T-cell (primary cell): ENCODE data around the gene VGLL2. TPM values are rescaled to one million over a fixed set of nuclear protein-coding genes. Genes with fewer than 3 reads are reported as not detected.
A peak's percentile ranks its signal among the peaks of the same experiment; 100 is the strongest.

Source experiments
- ATAC-seq, 4 experiments: fragments of 200-7000 bp in 3 of 4; fragments of 150-1000 bp in 1 of 4; cut with Tn5 transposase; replicated peaks in 1 of 4; 1 replicate in 3 of 4; 2 replicates in 1 of 4; pipeline ENCODE4 v1.10.0; 2021; ENCODE audit warnings: moderate library complexity in 3 of 4, mild to moderate bottlenecking in 2 of 4, moderate number of reproducible peaks in 1 of 4
- CTCF ChIA-PET, 2 donors: fragments of 300-600 bp; sonication (Branson Sonifier 250); formaldehyde crosslinking; loops; one replicate each; lab custom pipeline; 2022; ENCODE audit warnings: antibody characterized with exemption in 2 of 2; lab: Charles Lee
- POLR2A ChIA-PET, 2 donors: fragments of 300-600 bp; sonication (Branson Sonifier 250); formaldehyde crosslinking; loops; one replicate each; lab custom pipeline; 2022; ENCODE audit warnings: antibody characterized with exemption in 2 of 2; lab: Charles Lee
- DNase-seq, 35 experiments: peaks; one replicate each; pipeline versions ENCODE4 v3.0.0 to v3.0.0-alpha.2; 2013 to 2023
- H3K27ac ChIP-seq: one replicate; pipeline ENCODE4 v1.5.1; 2013; ENCODE audit warnings: low read length
- H3K27me3 ChIP-seq, 2 experiments: replicated peaks in 1 of 2; 1 replicate in 1 of 2; 2 replicates in 1 of 2; pipeline versions ENCODE4 v1.6.1 to v1.7.0; 2013; ENCODE audit warnings: low read length in 1 of 2, mixed read lengths in 1 of 2; ENCODE audit not compliant: control insufficient read depth in 2 of 2, insufficient read depth in 2 of 2; ENCODE audit errors: extremely low read depth in 1 of 2
- H3K36me3 ChIP-seq, 2 donors: 1 replicate in 1 of 2; 2 replicates in 1 of 2; pipeline versions ENCODE4 v1.6.1 to v1.7.0; 2013; ENCODE audit warnings: low read length in 1 of 2; ENCODE audit not compliant: control insufficient read depth in 2 of 2, insufficient read depth in 1 of 2; ENCODE audit errors: extremely low read depth in 1 of 2
- H3K4me1 ChIP-seq, 2 experiments: 1 replicate in 1 of 2; 2 replicates in 1 of 2; pipeline versions ENCODE4 v1.6.1 to v1.7.0; 2013; ENCODE audit warnings: low read length in 2 of 2, mixed read lengths in 1 of 2; ENCODE audit not compliant: insufficient read depth in 2 of 2, control insufficient read depth in 1 of 2; ENCODE audit errors: extremely low read depth in 1 of 2
- H3K4me3 ChIP-seq, 2 donors: 1 replicate in 1 of 2; 2 replicates in 1 of 2; pipeline versions ENCODE4 v1.5.1 to v1.7.0; 2013; ENCODE audit warnings: mild to moderate bottlenecking in 2 of 2, low read length in 1 of 2, moderate library complexity in 1 of 2; ENCODE audit not compliant: control insufficient read depth in 1 of 2; ENCODE audit errors: extremely low read depth in 1 of 2
- H3K9me3 ChIP-seq: 2 replicates; pipeline ENCODE4 v1.7.0; 2013
- H3K27ac Mint-ChIP-seq, 2 donors: one replicate each; pipeline ENCODE4 v1.8.0; 2020 to 2021; ENCODE audit warnings: mild to moderate bottlenecking in 2 of 2, mixed read lengths in 2 of 2
- H3K27me3 Mint-ChIP-seq, 2 donors: one replicate each; pipeline ENCODE4 v1.8.0; 2021 to 2022; ENCODE audit warnings: mixed read lengths in 2 of 2
- H3K36me3 Mint-ChIP-seq: one replicate; pipeline ENCODE4 v1.8.0; 2021; ENCODE audit warnings: mixed read lengths
- H3K4me1 Mint-ChIP-seq, 3 donors: one replicate each; pipeline ENCODE4 v1.8.0; 2020 to 2022; ENCODE audit warnings: mixed read lengths in 3 of 3, mild to moderate bottlenecking in 1 of 3
- H3K4me3 Mint-ChIP-seq, 3 donors: one replicate each; pipeline ENCODE4 v1.8.0; 2020 to 2022; ENCODE audit warnings: mild to moderate bottlenecking in 3 of 3, mixed read lengths in 3 of 3, moderate library complexity in 3 of 3
- H3K9me3 Mint-ChIP-seq, 3 donors: one replicate each; pipeline ENCODE4 v1.8.0; 2020 to 2022; ENCODE audit warnings: mixed read lengths in 3 of 3
- WGBS: methylation state at CpG from one replicate; pipeline ENCODE4 v1.1.5; 2013; ENCODE audit warnings: missing lambda C conversion rate; ENCODE audit not compliant: insufficient coverage; 5-methylcytosine and 5-hydroxymethylcytosine counted together
- total RNA-seq, 35 experiments: library from RNA in 6 of 35; stranded (reverse) in 6 of 35; fragments of 120-200 nt in 1 of 35; gene quantifications; one replicate each; pipeline versions ENCODE4 v1.2.1 to v1.2.4 and lab custom pipeline; 2013 to 2026

The VGLL2 gene
- not detected for total RNA-seq
- total RNA-seq (2013) = 0.06 TPM
- total RNA-seq (lab: John Stamatoyannopoulos, UW) = 0 to 0.08 (median 0) reads per million in 29 experiments

- Histone ChIP-seq H3K27me3 (peaks cover 39 to 49% of the 10 kb centered on the region in 2 experiments), H3K27ac (no peak within 1 kb of the TSS), H3K9me3 (no peaks in the 10 kb centered on the region), H3K4me1 (peaks cover 0 to 26% of the 10 kb centered on the region in 2 experiments), H3K4me3 (peak within 1 kb of the TSS; percentile 1 to 40), H3K36me3 (no peaks in the 10 kb centered on the region)
- Mint-ChIP-seq H3K4me1 (peaks cover 14 to 28% (median 24%) of the 10 kb centered on the region in 3 donors), H3K9me3 (no peaks in the 10 kb centered on the region), H3K36me3 (no peaks in the 10 kb centered on the region), H3K4me3 (peak within 1 kb of the TSS; percentile 28 to 67 (median 53)), H3K27ac (no peak within 1 kb of the TSS), H3K27me3 (peaks cover 70 to 82% of the 10 kb centered on the region in 2 donors)
- ATAC-seq = no peak
- POLR2A ChIA-PET = no interaction called here
- 5% methylated on average over 46 of the region's 63 CpGs for WGBS
- CTCF ChIA-PET = no interaction called here
- no peak for DNase-seq
Observed at GRCh38 chr6:117265410-117266256, at the start of gene VGLL2. Gene VGLL2 (plus strand): TSS chr6:117265558. CDS start chr6:117265764, 206 bp downstream.

GRCh38 chr6:117222861-117223260 is 42.5 kb upstream of the VGLL2 start:
- H3K27me3 ChIP-seq = no peaks in the 10 kb centered on the region
- Mint-ChIP-seq H3K36me3 (no peaks in the 10 kb centered on the region), H3K27me3 (peaks cover 1 to 4% of the 10 kb centered on the region in 2 donors), H3K27ac (no peak overlapping the region), H3K4me1 (no peaks in the 10 kb centered on the region), H3K4me3 (no peak overlapping the region), H3K9me3 (peaks cover 0 to 9% (median 3%) of the 10 kb centered on the region in 3 donors)
- H3K36me3 ChIP-seq = no peaks in the 10 kb centered on the region
- ChIA-PET POLR2A (no interaction called here), CTCF (no interaction called here)
- no peak overlapping the region for H3K4me3 ChIP-seq
- no peaks in the 10 kb centered on the region for H3K9me3 ChIP-seq
- no peak for ATAC-seq
- 73% methylated on average over 2 of the region's 3 CpGs for WGBS
- DNase-seq = no peak
- no peak overlapping the region for H3K27ac ChIP-seq
- no peaks in the 10 kb centered on the region for H3K4me1 ChIP-seq

GRCh38 chr6:117226778-117227177 is 38.6 kb upstream of the VGLL2 start:
- H3K27me3 ChIP-seq = peaks cover 0 to 3% of the 10 kb centered on the region in 2 experiments

DNA sequence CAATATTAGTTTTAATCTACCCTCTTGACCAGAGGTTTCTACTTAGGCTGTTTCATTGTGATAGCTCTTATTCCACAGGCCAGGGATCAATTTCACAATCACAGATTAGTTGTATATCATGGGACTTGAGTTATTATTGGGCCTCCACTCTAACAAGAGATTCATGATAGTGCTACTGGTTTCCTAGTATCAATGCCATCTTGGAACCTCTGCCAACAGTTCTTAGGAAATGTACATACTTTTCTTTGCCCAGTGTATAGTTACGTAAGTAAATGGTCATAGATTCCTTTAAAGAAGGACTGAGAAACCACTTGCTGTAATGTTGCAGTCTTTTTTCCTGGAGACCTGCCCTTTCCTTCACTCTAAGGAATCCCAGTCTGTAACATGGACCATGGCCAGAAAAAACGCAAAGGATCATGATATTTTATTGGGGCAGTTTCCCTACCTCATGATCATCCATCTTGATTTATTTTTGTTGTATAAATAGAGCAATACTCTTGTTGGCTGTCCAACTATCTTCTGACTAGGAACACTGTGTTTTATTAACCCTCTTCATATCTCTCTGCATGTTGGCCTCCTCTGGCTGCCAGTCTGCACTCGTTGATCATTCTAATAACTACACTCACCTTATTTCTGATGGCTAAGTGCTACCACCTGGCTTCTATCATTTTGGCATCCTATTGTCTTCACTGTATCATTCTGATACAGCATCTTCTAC is 38.0 kb upstream of the VGLL2 start:
- ChIA-PET CTCF (no interaction called here), POLR2A (interaction anchor here in 1 of 2 donors (0.7 kb wide), 1 partner anchor 89 kb away, joined by 3 read pairs; no protein-coding TSS in a partner anchor)
- H3K9me3 Mint-ChIP-seq = peaks cover 5 to 23% (median 9%) of the 10 kb centered on the region in 3 donors
- Histone ChIP-seq H3K27ac (no peak overlapping the region), H3K36me3 (no peaks in the 10 kb centered on the region), H3K4me1 (no peaks in the 10 kb centered on the region), H3K4me3 (no peak overlapping the region), H3K9me3 (no peaks in the 10 kb centered on the region), H3K27me3 (peaks cover 0 to 3% of the 10 kb centered on the region in 2 experiments)
- peaks cover 0 to 5% of the 10 kb centered on the region in 2 donors for H3K27me3 Mint-ChIP-seq
- no peak for ATAC-seq
- H3K36me3 Mint-ChIP-seq = no peaks in the 10 kb centered on the region
- no peaks in the 10 kb centered on the region for H3K4me1 Mint-ChIP-seq
- WGBS = 73% methylated on average over 1 of the region's 3 CpGs
- no peak overlapping the region for H3K27ac Mint-ChIP-seq
- no peak for DNase-seq
- no peak overlapping the region for H3K4me3 Mint-ChIP-seq

More at GRCh38 chr6:117226778-117227177, 38.6 kb upstream of the VGLL2 start:
- CTCF ChIA-PET = no interaction called here
- Mint-ChIP-seq H3K27me3 (peaks cover 0 to 5% of the 10 kb centered on the region in 2 donors), H3K4me1 (no peaks in the 10 kb centered on the region), H3K9me3 (peaks cover 5 to 23% (median 9%) of the 10 kb centered on the region in 3 donors), H3K36me3 (no peaks in the 10 kb centered on the region), H3K27ac (no peak overlapping the region), H3K4me3 (no peak overlapping the region)
- H3K27ac ChIP-seq = no peak overlapping the region
- no peaks in the 10 kb centered on the region for H3K36me3 ChIP-seq
- ATAC-seq (no peak), DNase-seq (no peak)
- no peaks in the 10 kb centered on the region for H3K9me3 ChIP-seq
- no peak overlapping the region for H3K4me3 ChIP-seq
- POLR2A ChIA-PET = no interaction called here
- WGBS = no CpG with 5 or more reads among the region's 1 CpG
- no peaks in the 10 kb centered on the region for H3K4me1 ChIP-seq

DNA sequence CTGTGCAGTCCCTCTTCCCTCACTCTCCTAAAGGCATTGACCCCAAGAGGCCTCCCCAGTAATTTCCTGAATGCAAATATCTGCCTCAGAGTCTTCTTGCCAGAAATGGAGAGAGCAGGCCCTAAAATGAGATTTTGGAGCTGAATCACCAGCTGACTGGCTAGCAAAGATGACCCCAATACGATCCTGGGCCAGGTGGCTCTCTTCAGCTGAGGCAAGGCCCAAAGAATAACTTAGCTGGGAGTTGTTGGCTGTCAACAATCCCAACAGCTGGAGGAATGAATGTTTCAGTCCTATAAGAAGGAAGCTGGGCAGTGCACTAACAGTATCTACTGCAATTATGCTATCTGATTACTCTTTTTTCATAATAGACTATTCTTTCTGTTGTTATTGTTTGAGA is 37.2 kb upstream of the VGLL2 start:
- DNase-seq = no peak
- H3K36me3 ChIP-seq = no peaks in the 10 kb centered on the region
- no peaks in the 10 kb centered on the region for H3K4me1 ChIP-seq
- Mint-ChIP-seq H3K9me3 (peaks cover 5 to 23% (median 9%) of the 10 kb centered on the region in 3 donors), H3K27me3 (peaks cover 0 to 5% of the 10 kb centered on the region in 2 donors), H3K27ac (no peak overlapping the region), H3K4me1 (no peaks in the 10 kb centered on the region), H3K4me3 (no peak overlapping the region), H3K36me3 (no peaks in the 10 kb centered on the region)
- peaks cover 0 to 3% of the 10 kb centered on the region in 2 experiments for H3K27me3 ChIP-seq
- no peak overlapping the region for H3K27ac ChIP-seq
- ChIA-PET POLR2A (interaction anchor here in 1 of 2 donors (0.7 kb wide), 1 partner anchor 88 kb away, joined by 3 read pairs; no protein-coding TSS in a partner anchor), CTCF (no interaction called here)
- no peak for ATAC-seq
- WGBS = 50% methylated on average over 1 of the region's 1 CpG
- no peaks in the 10 kb centered on the region for H3K9me3 ChIP-seq
- H3K4me3 ChIP-seq = no peak overlapping the region

DNA sequence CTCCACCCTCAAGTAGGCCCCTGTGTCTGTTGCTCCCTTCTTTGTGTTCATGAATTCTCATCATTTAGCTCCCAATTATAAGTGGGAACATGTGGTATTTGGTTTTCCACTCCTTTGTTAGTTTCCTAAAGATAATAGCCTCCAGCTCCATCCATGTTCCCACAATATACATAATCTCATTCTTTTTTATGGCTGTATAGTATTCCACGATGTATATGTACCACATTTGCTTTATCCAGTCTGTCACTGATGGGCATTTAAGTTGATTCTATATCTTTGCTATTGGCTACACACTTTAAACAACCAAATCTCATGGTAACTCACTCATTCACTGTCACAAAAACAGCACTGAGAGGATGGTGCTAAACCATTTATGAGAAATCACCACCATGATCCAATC is 35.5 kb upstream of the VGLL2 start:
- no CpG with 5 or more reads among the region's 1 CpG for WGBS
- POLR2A ChIA-PET = no interaction called here
- Mint-ChIP-seq H3K27me3 (peaks cover 0 to 5% of the 10 kb centered on the region in 2 donors), H3K9me3 (peaks cover 5 to 23% (median 9%) of the 10 kb centered on the region in 3 donors), H3K4me1 (no peaks in the 10 kb centered on the region), H3K36me3 (no peaks in the 10 kb centered on the region), H3K4me3 (no peak overlapping the region), H3K27ac (no peak overlapping the region)
- Histone ChIP-seq H3K36me3 (no peaks in the 10 kb centered on the region), H3K27ac (no peak overlapping the region), H3K4me3 (no peak overlapping the region), H3K27me3 (peaks cover 0 to 3% of the 10 kb centered on the region in 2 experiments), H3K9me3 (no peaks in the 10 kb centered on the region), H3K4me1 (no peaks in the 10 kb centered on the region)
- DNase-seq = no peak
- CTCF ChIA-PET = no interaction called here
- no peak for ATAC-seq
